Vagina (tissue), 2 donors: ENCODE data around the gene PTPRK. TPM values are rescaled to one million over a fixed set of nuclear protein-coding genes. Genes with fewer than 3 reads are reported as not detected.

Experiments used
- DNase-seq, 2 donors: peaks; one replicate each; pipeline ENCODE4 v3.0.0-alpha.2; 2017; ENCODE audit errors: extremely low spot score in 2 of 2
- H3K27ac ChIP-seq: fragments of 200-600 bp; sonication (generic); one replicate; pipeline ENCODE4 v1.5.1; 2019
- H3K27me3 ChIP-seq: fragments of 200-600 bp; sonication (generic); one replicate; pipeline ENCODE4 v1.5.1; 2019
- H3K36me3 ChIP-seq, 2 donors: fragments of 200-600 bp; sonication (generic); one replicate each; pipeline ENCODE4 v1.5.1; 2017 to 2019
- H3K4me1 ChIP-seq: fragments of 200-600 bp; sonication (generic); one replicate; pipeline ENCODE4 v1.5.1; 2019
- H3K4me3 ChIP-seq, 2 donors: fragments of 200-600 bp; sonication (generic); 1 replicate in 1 of 2; 2 replicates in 1 of 2; pipeline ENCODE4 v1.5.1; 2016 to 2019
- H3K9me3 ChIP-seq: fragments of 200-600 bp; sonication (generic); one replicate; pipeline ENCODE4 v1.5.1; 2019
- POLR2A ChIP-seq, 2 donors: fragments of 450-650 bp; IDR thresholded peaks; one replicate each; pipeline ENCODE4 v1.6.1; 2017; ENCODE audit warnings: antibody characterized with exemption in 2 of 2, mild to moderate bottlenecking in 2 of 2, moderate library complexity in 2 of 2
- POLR2AphosphoS5 ChIP-seq, 2 donors: sonication (generic); formaldehyde crosslinking; IDR thresholded peaks; one replicate each; pipeline ENCODE4 v1.9.0; 2017; ENCODE audit warnings: antibody characterized with exemption in 2 of 2, mild to moderate bottlenecking in 2 of 2, low read depth in 1 of 2; ENCODE audit not compliant: insufficient read depth in 1 of 2
- intact Hi-C: fragments of 100-400 bp; cut with DNase I; formaldehyde crosslinking; loops from one replicate; pipeline ENCODE4 v1.15.1; 2023
- total RNA-seq: library from RNA; depleted of rRNA; stranded (reverse); fragments of >200 nt; gene quantifications from one replicate; pipeline ENCODE4 v1.2.3, GENCODE V29; 2016
- TF ChIP-seq, protein P1 (sequence below), 3 experiments: fragments of 450-650 bp in 2 of 3; fragments of 200-600 bp in 1 of 3; sonication (generic) in 1 of 3; IDR thresholded peaks; one replicate each; pipeline ENCODE4 v1.5.1; 2017 to 2019; ENCODE audit warnings: antibody characterized with exemption in 3 of 3, mild to moderate bottlenecking in 2 of 3, moderate library complexity in 2 of 3

PTPRK gene
- total RNA-seq, 1 donor from 2014 or later = 82.5 TPM

DNA sequence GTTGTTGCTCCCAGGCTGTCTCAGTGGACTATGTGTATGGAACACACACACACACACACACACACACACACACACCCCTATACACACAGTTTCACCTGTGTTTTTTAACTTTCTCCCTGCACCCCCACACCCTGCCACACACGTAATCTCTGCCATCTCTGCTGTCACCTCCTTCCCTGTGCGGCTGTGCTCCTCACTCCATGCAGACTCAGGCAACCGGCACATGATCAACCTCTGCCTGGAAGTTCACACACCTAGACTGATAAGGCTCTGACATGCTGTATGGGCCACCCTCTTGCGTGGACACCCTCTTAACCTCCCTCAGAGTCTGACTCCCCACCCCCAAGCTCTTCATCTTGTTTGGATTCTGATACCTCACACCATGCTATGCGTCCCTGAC is 467.3 kb downstream of the PTPRK start:
- Histone ChIP-seq H3K4me3 (no peak overlapping the region), H3K27me3 (no peaks in the 10 kb centered on the region), H3K27ac (no peak overlapping the region), H3K4me1 (no peaks in the 10 kb centered on the region), H3K9me3 (no peaks in the 10 kb centered on the region), H3K36me3 (no peaks in the 10 kb centered on the region)
- no peak for DNase-seq
- intact Hi-C loops = no loop called here
- TF ChIP-seq POLR2AphosphoS5 (IDR thresholded peaks at IDR 0.05; ENCODE audit: insufficient read depth in 1 of 2, low read depth in 1 of 2) = no peak
- TF ChIP-seq, protein P1, sequence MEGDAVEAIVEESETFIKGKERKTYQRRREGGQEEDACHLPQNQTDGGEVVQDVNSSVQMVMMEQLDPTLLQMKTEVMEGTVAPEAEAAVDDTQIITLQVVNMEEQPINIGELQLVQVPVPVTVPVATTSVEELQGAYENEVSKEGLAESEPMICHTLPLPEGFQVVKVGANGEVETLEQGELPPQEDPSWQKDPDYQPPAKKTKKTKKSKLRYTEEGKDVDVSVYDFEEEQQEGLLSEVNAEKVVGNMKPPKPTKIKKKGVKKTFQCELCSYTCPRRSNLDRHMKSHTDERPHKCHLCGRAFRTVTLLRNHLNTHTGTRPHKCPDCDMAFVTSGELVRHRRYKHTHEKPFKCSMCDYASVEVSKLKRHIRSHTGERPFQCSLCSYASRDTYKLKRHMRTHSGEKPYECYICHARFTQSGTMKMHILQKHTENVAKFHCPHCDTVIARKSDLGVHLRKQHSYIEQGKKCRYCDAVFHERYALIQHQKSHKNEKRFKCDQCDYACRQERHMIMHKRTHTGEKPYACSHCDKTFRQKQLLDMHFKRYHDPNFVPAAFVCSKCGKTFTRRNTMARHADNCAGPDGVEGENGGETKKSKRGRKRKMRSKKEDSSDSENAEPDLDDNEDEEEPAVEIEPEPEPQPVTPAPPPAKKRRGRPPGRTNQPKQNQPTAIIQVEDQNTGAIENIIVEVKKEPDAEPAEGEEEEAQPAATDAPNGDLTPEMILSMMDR (IDR thresholded peaks at IDR 0.05) = no peak
- no peak for TF ChIP-seq POLR2A (IDR thresholded peaks at IDR 0.05)

DNA sequence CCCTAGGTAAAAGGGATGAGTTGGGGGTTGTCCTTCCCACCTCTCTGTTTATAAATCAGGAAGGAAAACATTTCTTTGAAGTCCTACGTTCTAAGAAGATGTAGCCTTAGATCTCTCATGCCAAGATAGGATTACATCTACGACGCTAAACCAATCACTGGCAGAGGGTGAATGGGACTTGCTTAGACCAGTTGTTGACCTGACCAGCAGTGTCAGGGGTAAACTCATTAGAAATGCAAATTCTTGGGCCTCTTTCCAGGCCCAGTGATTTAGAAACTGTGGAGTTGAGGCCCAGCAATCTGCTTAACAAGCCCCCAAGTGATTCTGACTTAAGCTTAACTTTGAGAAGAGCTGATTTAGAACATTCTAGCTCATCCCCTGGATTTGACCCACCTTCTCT is 472.4 kb downstream of the PTPRK start:
- no peak overlapping the region for H3K4me3 ChIP-seq
- no peaks in the 10 kb centered on the region for H3K9me3 ChIP-seq
- no peak overlapping the region for H3K27ac ChIP-seq
- H3K4me1 ChIP-seq = no peaks in the 10 kb centered on the region
- no peak for TF ChIP-seq POLR2A (IDR thresholded peaks at IDR 0.05)
- TF ChIP-seq, protein P1 (IDR thresholded peaks at IDR 0.05) = no peak
- no peak for TF ChIP-seq POLR2AphosphoS5 (IDR thresholded peaks at IDR 0.05; ENCODE audit: insufficient read depth in 1 of 2, low read depth in 1 of 2)
- intact Hi-C loops = no loop called here
- H3K36me3 ChIP-seq = no peaks in the 10 kb centered on the region
- no peak for DNase-seq
- H3K27me3 ChIP-seq = no peaks in the 10 kb centered on the region

DNA sequence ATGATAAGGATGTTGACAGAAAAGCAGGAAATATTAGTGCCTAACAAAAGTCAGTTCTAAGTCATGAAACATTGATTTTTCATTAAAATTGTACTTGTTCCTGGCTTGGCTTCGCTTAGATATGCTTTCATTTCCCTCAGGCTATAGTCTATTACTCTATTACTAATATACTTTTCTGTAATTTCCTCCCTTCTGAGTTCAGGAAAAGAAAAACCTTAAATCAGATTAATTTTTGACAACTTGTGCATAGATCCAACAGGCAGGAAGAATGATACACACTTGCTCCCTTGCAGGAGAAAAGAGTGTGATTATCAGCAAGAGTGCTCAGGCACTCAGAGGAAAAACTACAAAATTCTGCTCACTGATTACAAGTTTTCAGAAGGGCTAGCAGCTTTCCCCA is 474.4 kb downstream of the PTPRK start:
- intact Hi-C loops = no loop called here
- H3K36me3 ChIP-seq = no peaks in the 10 kb centered on the region
- DNase-seq = no peak
- no peaks in the 10 kb centered on the region for H3K4me1 ChIP-seq
- no peak for TF ChIP-seq POLR2AphosphoS5 (IDR thresholded peaks at IDR 0.05; ENCODE audit: insufficient read depth in 1 of 2, low read depth in 1 of 2)
- TF ChIP-seq POLR2A (IDR thresholded peaks at IDR 0.05) = no peak
- TF ChIP-seq, protein P1 (IDR thresholded peaks at IDR 0.05) = no peak
- H3K27ac ChIP-seq = no peak overlapping the region
- H3K4me3 ChIP-seq = no peak overlapping the region
- no peaks in the 10 kb centered on the region for H3K9me3 ChIP-seq
- no peaks in the 10 kb centered on the region for H3K27me3 ChIP-seq

DNA sequence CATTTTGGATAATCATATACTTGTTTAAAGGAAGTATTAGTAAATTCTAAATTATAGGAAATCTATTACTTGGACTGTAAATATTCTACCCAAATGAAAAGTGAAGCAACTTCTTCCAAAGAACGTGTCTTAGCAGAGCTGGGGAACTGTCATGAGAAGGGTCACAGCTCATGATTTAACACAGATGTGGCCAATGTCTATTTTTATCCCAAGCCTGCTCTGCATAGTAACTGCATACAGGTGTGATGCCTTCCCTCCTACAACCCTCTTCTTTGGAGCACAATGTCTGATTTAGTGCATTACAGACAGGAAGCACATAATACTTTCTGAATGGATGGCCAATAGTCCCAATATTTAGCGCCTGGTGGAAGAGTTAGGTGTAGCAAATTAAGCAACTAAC is 480.9 kb downstream of the PTPRK start:
- no peak overlapping the region for H3K4me3 ChIP-seq
- H3K27me3 ChIP-seq = no peaks in the 10 kb centered on the region
- intact Hi-C loops = no loop called here
- H3K4me1 ChIP-seq = no peaks in the 10 kb centered on the region
- no peaks in the 10 kb centered on the region for H3K36me3 ChIP-seq
- TF ChIP-seq POLR2A (IDR thresholded peaks at IDR 0.05) (no peak), POLR2AphosphoS5 (IDR thresholded peaks at IDR 0.05; ENCODE audit: insufficient read depth in 1 of 2, low read depth in 1 of 2) (no peak)
- TF ChIP-seq, protein P1 (IDR thresholded peaks at IDR 0.05) = no peak
- no peaks in the 10 kb centered on the region for H3K9me3 ChIP-seq
- no peak overlapping the region for H3K27ac ChIP-seq
- DNase-seq = no peak

DNA sequence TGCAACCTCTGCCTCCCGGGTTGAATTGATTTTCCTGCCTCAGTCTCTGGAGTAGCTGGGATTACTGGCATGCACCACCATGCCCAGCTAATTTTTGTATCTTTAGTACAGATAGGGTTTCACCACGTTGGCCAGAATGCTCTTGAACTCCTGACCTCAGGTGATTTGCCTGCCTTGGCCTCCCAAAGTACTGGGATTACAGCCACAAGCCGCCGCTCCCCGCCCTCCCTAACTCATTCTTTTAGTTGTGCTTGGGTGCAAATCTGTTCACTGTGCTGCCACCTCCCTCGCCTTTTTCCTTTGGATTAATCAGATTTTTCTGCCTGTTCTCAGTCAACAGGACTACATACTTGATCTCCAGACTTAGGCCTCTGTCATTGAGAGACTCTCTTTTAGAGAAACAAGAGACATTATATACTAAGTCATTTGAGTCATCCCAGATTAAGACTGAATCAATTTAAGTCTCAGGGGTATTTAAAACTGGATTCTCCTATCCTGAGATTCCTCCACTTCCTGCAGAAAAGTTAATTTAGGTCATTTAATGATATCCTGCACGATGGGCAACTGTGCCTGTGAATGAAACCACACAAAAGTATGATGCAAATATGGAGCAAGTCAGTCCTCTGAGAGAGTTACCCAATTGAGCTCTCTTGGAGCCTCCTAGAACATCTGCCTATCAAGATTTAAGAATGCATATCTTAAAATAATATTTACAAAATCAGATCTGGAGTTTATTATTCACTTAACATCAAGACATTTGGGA is 483.4 kb downstream of the PTPRK start:
- no peaks in the 10 kb centered on the region for H3K9me3 ChIP-seq
- H3K27me3 ChIP-seq = no peaks in the 10 kb centered on the region
- H3K36me3 ChIP-seq = no peaks in the 10 kb centered on the region
- no peak for TF ChIP-seq POLR2AphosphoS5 (IDR thresholded peaks at IDR 0.05; ENCODE audit: insufficient read depth in 1 of 2, low read depth in 1 of 2)
- TF ChIP-seq POLR2A (IDR thresholded peaks at IDR 0.05) = no peak
- TF ChIP-seq, protein P1 (IDR thresholded peaks at IDR 0.05) = no peak
- H3K27ac ChIP-seq = no peak overlapping the region
- H3K4me1 ChIP-seq = no peaks in the 10 kb centered on the region
- H3K4me3 ChIP-seq = no peak overlapping the region
- no peak for DNase-seq
- intact Hi-C loops = no loop called here
